Astrocyte of the spinal cord (primary cell): ENCODE data around the gene SOX12.
A peak's percentile ranks its signal among the peaks of the same experiment; 100 is the strongest.

Source experiments
- DNase-seq: peaks from one replicate; pipeline ENCODE4 v3.0.0; 2011; ENCODE audit warnings: low read depth, low spot score
- H3K4me3 ChIP-seq: 2 replicates; pipeline ENCODE4 v1.5.1; 2011; ENCODE audit warnings: low read depth, mild to moderate bottlenecking, low read length, moderate library complexity
- in situ Hi-C: cut with HindIII; loops from 2 replicates; pipeline ENCODE4 v1.10.0; 2017; ENCODE audit warnings: low sequenced_read_pairs
- TF ChIP-seq, protein P1 (sequence below): IDR thresholded peaks from 2 replicates; pipeline ENCODE4 v1.5.1; 2012; ENCODE audit warnings: low read depth, mild to moderate bottlenecking, low read length, inconsistent platforms

The SOX12 gene

DNA sequence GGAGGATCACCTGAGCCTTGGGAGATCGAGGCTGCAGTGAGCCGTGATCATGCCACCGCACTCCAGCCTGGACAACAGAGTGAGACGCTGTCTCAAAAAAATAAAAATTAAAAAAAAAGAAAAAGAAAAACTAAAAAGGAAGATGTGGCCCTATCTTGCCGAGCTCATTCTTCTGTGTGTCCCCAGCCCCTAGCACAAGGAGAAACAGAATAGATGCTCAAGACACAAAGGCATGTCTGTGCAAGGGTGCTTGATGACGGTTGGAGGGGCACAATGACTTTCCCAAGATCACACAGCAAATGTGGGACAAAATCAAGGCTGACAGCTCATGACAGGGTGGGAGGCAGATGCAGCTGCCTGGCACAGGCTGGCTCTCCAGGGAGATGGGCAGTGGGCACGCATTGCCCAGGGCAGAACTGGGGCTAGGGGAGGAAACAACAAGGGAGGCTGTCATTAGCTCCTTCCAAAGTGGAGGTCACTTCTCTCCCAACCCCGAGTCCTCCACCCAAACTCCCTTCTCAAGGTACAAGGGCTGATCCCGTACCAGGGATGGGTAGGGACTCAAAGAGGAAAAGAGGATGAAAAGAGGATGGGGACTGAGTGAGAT, 20.8 kb downstream of the SOX12 start:
- peak overlapping the region; percentile 72 for H3K4me3 ChIP-seq
- TF ChIP-seq, protein P1, sequence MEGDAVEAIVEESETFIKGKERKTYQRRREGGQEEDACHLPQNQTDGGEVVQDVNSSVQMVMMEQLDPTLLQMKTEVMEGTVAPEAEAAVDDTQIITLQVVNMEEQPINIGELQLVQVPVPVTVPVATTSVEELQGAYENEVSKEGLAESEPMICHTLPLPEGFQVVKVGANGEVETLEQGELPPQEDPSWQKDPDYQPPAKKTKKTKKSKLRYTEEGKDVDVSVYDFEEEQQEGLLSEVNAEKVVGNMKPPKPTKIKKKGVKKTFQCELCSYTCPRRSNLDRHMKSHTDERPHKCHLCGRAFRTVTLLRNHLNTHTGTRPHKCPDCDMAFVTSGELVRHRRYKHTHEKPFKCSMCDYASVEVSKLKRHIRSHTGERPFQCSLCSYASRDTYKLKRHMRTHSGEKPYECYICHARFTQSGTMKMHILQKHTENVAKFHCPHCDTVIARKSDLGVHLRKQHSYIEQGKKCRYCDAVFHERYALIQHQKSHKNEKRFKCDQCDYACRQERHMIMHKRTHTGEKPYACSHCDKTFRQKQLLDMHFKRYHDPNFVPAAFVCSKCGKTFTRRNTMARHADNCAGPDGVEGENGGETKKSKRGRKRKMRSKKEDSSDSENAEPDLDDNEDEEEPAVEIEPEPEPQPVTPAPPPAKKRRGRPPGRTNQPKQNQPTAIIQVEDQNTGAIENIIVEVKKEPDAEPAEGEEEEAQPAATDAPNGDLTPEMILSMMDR: no peak
- in situ Hi-C loops: no loop called here

DNA sequence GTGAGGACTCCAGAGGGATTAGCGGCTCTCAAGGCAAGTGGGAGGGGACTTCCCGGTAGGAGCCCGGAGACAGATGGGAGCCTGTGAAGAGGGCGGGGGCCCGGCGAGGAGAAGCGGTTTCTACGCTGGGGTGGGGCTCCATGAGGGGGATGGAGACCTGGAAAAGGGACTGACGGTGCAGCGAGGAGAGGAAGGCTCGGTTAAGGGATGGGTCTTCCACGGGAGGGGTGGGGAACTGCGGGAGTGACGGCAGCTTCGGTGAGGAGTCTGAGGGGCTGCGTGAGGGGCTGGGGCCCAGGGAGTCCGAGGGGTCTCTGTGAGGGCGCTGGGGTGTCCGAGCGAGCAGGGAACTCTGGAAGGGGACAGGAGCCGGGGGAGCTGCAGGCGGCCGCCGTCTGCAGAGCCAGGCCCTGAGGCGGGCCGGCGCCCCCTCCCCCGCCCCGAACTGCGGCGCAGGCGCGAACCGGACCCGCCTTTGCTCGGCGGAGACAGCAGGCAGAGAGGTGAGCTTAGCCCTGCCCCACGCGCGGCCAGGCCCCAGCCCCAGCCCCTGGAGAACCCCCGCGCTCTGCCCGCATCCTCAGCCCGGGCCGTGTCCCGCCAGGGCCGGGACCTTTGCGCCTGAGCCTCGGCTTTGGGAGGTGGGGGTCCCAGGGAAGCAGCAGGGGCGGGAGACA, 21.4 kb downstream of the SOX12 start, which contains the start of gene NRSN2:
Gene NRSN2, plus strand, starts transcription at position 472 of the 677 bp plus-strand sequence. CDS start 2,533 bp downstream, outside the sequence.
- TF ChIP-seq, protein P1: no peak
- DNase-seq: peak; percentile 72
- in situ Hi-C loops: no loop called here
- peak within 1 kb of the TSS; percentile 72 for H3K4me3 ChIP-seq

More for the DNA sequence above, 20.8 kb downstream of the SOX12 start:
- no peak for DNase-seq

GRCh38 chr20:347317-347639, 21.9 kb downstream of the SOX12 start:
- in situ Hi-C loops: no loop called here
- peak overlapping the region; percentile 72 for H3K4me3 ChIP-seq
- TF ChIP-seq, protein P1: no peak
- DNase-seq: no peak

- TF ChIP-seq, protein P1: no peak
- H3K4me3 ChIP-seq: peak overlapping the region; percentile 72
- peak; percentile 96 for DNase-seq
- in situ Hi-C loops: no loop called here
These were observed 22.5 kb downstream of the SOX12 start for GRCh38 chr20:347640-348484.

- DNase-seq: no peak
- TF ChIP-seq, protein P1: no peak
- H3K4me3 ChIP-seq: no peak overlapping the region
- in situ Hi-C loops: no loop called here
These were observed 23.9 kb downstream of the SOX12 start for GRCh38 chr20:348972-349841.

DNA sequence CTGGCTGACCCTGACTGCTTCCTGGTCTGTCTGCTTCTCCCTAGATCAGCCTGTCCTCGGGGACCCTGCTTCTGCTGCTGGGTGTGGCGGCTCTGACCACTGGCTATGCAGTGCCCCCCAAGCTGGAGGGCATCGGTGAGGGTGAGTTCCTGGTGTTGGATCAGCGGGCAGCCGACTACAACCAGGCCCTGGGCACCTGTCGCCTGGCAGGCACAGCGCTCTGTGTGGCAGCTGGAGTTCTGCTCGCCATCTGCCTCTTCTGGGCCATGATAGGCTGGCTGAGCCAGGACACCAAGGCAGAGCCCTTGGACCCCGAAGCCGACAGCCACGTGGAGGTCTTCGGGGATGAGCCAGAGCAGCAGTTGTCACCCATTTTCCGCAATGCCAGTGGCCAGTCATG, 27.8 kb downstream of the SOX12 start:
- in situ Hi-C loops: no loop called here
- H3K4me3 ChIP-seq: no peak overlapping the region
- TF ChIP-seq, protein P1: no peak
- no peak for DNase-seq
